Stimulated activated CD8-positive, alpha-beta memory T cell treated with anti-CD3 and anti-CD28 coated beads, Interleukin-15, amount 100 ng/mL, for 1 hour (primary cell): Measurements from ENCODE around the gene TMEM176A.

Experiments
- DNase-seq: peaks from one replicate; pipeline ENCODE4 v3.0.0-alpha.2; 2020; ENCODE audit warnings: low read depth

The TMEM176A gene

DNA sequence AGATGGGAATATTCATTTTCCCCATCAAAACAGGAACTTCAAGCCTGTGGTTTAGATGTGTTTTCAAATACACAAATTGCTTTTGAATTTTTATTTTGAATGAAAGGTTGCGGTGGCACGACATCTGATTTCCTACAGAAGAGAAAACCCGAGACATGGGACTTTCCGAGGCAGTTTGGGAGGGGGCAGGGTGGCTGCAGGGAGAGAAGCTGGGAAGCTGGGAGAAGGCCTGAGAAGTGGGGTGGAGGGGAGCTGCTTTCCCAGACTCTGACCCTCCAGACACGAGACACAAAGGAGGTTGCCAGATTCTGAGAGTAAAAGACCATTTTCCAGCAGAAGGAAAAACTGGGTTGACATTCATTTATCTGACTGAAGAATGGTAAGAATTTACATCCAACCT lies 19.6 kb downstream of the TMEM176A start:
- DNase-seq: no peak

DNA sequence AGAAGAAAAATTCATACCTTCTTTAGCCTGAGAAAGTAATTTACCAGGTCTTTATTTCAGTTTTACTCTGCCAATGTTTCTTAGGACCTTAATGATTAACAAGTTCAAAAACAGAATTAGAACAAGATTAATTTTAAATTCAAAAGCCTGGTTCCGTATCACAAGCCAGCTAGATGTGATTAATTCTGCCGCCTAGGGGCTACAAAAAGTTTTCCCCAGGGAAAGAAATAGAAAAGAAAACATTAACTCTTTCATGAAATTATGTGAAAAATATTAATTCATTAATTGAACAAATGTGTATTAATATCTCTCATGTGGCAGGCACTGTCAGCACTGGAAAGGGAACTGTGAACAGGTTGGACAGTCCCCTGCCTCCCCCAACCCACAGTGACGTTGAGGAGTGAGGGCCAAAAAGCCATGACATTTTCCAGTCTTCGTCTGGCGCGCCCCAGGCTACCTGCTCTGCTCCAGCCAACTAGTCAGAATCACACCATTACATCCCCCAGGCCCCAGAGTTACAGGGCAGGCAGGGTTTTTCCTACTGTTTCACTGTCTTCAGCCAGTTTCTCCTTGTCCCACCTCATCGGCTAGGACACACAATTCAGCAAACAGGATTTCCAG lies 20.1 kb downstream of the TMEM176A start:
- DNase-seq: no peak

DNA sequence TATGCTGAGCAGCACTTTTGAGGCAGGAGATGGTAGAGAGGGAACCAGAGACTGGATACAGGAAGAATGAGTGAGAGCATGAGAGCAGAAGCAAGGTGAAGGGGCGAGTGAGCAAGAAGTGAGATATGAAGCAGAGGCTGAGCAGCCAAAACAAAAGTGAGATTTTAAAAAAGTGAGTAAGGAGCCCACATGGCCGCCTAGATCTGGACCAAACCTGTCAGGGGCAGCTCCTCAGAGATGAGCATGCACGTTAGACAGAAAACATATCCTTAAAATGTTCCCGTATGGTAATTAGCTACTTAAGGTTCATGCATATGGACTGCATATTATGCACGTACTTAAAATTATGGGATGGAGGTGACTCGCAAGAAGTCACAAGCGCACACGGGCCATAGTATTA lies 22.5 kb downstream of the TMEM176A start:
- DNase-seq: no peak

DNA sequence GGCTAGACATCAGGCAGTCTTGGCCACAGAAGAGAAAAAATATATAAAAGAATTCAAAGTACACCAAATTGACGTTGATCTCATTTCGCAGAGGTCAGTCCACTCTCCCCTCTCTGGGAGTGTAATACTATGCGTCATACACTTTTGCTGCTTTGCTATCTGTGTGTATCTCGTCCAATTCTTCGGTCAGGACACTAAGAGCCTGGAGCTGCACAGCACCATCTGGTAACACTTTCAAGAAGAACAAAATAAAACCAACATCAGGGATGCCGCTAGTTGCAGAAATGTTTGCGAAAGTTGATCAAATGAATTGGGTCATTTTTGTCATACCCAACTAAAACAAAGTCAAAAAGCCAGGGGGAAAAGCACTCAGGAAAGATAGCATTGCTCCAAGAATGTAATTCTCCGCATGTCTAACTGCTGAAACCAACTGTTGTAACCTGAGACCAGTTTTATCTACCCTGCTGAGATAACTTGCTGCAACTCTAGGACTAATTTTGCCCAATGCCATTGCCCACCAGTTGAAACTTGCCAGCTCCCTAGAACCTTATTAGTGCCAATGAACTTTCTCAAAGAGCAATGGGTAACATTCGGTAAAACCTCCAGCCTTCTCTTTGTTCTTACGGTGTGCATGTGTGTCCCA lies 23.0 kb downstream of the TMEM176A start:
- DNase-seq: no peak

DNA sequence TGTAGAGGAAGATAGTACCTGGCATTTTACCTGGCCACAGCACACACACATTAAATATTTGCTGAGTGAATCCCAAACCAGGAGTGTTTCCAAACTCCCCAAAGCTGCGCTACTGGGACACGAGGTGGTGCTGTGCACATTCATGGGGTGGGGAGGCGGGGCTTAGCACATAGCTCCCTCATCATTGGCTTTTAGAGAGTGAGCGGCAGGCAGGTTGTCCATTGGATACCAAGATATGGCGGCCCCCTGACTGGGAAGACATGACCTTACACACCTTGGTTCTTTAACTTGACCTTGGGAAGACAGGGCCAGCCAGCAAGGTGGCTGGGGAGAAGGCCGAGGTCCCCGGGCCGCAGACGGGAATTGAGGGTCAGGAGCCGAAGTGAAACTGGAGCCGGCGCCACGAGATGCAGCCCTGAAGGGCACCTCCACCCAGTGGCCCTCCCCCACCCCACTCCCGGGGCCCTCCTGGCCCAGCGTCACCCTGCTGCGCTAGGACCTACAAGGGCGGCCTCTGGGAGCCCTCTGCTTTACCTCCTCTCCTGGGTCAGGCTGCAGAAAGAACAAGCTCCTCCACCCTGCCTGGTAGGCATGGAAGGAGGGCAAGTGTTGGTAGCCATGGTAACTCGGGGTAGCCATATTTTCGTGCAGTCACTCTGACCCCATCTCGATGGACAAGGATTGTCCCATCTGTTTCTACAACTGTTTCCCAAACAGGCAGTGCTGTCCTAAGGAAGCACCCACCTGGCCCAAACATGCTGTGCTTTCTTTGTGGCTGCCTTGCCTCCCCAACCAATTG lies 24.0 kb downstream of the TMEM176A start:
- no peak for DNase-seq

DNA sequence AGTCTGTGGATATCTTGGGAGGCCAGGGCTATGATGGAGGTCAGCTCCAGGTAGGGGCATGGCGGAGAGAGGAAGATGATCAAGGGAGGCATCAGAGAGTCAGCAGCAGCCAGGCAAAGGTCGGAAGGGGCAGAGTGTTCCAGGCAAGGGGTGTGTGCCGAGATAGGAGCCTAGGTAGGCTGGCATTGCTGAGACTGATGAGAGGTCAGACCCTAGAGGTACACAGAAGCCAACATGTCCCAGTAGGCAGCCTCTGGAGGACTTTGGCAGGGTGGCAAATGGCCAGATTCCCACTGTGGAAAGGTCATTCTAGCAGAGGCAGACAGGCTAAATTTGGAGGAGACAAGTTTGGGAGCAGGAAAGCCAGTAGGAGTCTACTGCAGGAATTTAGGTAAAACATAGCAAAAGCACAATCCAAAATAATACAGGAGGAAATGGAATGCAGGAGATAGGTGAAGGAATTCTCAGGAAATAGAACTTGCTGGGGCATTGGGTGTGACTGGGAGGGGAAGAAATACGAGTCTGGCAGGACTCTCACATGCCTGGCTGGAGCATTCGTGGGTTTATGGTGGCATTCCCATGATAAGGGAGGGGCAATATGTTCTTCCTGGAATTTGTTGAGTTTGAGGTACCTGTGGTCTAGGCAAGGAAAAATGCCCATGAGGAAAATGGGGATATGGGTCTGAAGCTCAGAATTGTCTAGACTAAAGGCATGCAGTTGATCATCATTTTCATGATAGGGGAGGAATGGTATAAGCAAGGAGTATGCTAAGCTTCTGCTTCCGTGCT lies 25.7 kb downstream of the TMEM176A start:
- DNase-seq: no peak

DNA sequence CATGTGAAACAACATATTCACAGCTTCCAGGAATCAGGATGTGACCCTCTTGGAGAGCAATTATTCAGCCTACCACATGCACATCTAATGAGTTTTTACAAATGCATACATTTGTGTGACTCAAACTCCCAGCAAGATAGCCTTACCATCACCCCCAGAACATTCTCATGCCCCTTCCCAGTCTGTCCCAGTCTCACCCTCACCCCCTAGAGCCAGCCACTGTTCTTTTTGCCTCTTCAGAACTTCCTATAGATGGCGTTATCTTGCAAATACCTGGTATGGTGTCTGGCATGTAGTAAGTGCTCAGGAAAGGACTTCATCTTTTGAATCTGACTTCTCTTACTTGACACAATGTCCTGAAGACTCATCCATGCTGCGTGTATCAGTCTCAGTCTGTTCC lies 27.8 kb downstream of the TMEM176A start:
- DNase-seq: no peak

DNA sequence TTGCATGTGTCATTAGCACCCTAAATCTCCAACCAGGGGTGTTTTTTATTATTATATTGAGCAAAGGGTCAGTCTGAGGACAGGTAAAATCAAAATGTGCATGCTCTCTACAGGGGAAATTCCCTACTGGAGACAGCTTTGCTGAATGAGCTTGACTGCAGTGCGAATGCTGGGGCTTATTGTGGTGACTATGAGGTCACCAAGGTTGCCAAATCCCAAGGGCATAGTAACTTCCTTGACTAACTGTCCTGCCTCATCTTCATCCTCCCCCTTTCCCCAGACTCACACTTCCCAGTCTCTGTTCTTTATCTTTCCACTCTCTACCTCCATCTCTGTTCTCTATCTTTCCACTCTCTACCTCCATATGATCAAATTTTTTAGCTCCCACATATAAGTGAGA lies 28.9 kb downstream of the TMEM176A start:
- DNase-seq: no peak

DNA sequence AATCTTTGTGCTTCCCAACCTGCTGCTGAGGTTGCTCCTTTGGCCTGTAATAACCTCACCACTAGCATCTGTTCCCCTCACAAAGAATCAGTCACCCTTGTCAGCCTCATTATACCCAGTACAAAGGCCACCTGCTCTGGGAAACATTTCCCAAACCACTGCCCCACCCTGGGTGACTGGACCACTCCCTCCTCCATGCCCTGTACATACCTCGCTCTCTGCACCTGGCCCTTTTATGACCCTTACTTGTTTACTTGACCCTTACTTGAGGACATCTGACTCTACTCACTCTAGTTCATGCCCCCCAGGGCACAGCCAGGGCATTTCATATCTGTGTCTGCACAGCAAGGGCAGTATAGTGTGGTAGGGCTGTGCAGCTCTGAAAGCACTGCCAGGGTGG lies 30.4 kb downstream of the TMEM176A start:
- no peak for DNase-seq

DNA sequence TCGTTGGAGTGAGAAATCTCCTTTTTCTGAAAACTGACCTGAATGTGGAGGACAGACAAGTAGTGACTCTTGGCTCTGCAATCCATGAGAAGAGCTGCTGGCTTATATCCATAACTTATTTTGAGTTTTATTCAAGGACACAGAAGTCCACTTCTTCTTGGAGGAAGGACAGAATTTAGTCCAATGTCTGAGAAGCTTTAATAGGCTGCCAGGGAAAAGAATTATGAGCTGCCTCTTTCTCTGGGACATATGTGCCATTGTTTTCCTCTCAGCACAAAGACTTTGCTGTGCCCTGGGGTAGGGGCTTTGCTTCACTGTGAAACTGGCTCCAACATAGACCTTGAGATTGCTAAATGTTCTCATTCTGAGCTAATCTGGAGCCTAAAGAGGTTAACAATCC lies 31.3 kb downstream of the TMEM176A start:
- no peak for DNase-seq

DNA sequence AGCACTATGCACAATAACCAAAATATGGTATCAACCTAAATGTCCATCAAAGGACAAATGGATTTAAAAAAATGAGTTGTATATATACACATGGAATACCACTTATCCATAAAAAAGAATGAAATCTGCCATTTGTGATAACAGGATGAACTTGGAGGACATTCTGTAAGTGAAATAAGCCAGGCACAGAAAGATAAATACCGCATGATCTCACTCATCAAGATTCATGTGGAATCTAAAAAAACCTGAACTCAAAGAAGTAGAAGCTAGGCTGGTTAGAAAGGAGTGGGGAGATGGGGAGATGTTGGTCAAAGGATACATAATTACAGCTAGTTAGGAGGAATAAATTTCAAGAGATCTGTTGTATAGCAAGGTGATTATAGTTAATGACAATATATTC lies 34.5 kb downstream of the TMEM176A start:
- no peak for DNase-seq

DNA sequence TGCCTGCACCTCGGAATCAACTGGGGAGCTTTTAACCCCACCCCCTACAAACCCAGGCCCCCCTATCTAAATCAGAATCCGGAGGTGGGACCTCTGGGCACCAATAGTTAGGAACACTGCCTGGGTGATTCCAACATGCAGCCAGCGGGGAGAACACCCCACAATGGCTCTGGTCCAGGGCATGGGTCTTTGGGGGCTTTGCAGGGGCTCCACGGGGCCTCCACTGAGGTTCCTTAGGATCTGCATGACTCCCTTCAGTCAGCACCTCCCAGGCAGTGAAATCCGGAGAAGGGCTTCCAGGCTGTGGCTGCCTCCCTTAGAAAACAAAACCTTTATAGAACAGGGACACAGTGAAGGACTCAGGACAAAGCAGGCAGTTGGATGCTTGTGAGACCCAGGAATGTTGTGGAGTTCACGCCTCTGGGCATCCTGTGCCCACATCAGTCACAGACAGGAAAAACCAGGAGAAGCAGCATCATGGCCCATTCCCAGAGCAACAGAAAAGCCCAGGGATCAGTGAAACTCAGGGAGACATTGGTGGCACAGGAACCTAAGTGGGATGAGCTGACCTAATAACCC lies 35.2 kb downstream of the TMEM176A start:
- DNase-seq: no peak

DNA sequence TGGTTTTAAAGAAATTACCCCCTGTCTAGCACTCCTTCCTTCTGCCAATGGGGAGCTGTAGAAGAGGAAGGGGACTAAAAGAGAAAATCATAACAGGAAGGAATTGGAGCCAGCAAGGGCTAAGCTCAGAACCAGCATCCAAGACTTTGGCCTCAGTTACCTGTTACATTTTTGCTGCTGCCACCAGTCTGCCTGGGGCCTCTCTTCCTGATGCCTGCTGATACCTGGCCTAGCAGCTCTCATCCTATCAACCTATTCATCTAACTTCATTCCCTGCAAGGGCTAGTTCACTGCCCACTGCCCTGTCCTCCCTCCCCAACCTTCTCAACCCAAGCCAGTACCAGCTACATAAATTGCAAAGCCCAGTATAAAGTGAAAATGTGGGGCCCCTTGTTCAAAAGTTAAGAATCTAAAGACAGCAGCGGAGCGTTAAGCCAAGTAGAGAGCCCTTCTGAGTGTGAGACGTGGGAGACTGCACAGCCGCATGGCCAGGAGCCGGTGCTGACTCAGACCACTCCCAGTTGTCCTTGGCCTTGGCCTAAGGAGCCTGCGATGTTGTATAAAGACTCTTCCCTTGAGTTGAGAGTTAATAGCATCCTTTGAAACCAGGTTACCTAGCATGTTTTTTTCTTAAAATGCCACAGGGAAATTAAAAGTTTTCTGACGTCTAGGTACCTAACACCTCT lies 38.5 kb downstream of the TMEM176A start:
- no peak for DNase-seq

DNA sequence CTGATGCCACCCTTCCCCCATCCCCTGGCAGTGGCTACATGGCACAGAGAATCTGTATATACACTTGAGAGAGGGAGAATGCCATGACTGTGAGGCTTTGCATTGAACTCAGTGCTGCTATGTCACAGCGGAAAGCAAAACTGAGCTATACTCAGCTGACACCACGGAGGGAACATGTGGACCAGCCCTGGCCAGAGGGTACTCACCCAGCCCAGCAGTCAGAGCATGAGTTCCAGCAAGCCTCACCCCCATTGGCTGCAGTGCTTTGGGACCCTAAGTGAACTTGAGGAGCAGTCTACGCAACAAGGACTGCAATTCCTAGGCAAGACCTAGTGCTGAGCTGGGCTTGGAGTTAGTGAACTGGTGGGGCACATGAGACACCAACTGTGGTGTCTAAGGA lies 41.4 kb downstream of the TMEM176A start:
- DNase-seq: no peak

DNA sequence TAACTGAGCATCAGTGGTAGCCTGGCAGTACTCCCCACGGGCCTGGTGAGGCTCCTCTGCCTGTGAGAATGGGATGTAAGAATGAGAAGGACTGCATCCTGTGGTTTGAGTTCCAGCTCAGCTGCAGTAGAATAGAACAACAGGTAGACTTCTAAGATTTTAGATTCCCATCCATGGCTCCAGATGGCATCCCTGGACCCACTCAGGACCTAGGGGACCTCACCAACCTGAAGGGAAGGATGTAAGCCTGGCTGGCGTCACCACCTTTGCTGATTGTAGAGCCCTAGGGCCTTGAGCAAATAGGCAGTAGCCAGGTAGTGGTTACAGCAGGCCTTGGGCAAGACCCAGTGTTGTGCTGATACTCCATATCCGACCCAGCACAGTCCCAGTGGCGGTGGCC lies 42.1 kb downstream of the TMEM176A start:
- DNase-seq: no peak

DNA sequence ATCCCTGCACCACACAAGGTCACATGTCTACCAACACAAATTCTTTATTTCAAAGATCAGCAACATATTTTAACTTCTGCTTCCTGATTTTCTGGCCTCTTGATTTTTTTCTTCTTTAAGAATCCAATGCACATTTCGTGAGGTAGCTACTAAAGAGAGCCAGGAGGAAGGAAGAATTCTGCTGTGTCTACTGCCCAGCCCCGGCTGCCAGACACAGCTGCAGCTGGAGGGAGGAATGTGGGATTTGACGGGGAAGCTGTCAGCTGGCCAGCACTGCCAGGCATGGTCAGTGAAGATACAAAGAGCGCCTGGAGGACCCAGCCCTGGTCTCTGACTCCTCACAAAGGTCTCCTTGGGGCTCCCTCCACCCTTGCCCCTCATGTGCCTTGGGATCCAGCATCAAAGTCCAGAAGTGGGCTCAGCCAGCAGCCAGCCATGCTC lies 44.9 kb downstream of the TMEM176A start:
- no peak for DNase-seq

DNA sequence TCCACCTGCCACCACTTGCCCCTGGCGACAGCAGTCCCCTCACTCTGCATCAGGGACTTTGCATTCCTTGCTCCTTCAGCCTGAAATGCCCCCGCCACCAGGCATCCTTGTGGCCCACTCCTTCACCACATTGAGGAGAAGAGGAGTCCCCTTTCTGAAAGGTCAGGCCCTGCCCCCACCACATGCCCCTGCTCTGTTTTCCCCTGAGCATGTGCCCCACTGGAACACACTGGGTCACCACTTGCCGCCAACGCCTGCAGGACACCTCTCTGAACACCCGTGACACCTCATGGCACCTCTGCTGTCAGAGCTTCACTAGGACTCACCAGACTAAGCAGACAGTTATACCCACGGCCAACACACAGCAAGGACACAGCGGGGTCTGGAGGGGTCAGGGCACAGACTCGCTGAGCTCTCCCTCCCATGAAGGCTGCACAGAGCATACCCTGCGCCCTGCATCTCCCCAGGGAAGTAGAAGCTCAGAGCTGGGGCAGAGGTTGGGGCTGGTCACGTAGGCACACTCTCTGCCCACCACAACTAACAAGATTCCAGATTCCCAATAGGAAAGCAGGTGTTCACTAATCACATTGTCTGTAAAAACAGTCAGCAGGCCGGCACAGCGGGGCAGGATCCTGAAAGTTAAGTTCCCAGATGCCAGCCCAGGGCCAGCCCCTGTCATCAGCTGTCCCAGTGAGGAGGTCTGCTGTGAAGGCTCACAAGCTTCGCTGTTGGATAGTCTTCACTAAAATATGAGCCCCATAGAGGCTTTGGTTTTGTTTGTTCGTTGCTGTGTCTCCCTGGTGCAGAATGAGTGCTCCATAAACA lies 45.9 kb downstream of the TMEM176A start:
- DNase-seq: no peak

DNA sequence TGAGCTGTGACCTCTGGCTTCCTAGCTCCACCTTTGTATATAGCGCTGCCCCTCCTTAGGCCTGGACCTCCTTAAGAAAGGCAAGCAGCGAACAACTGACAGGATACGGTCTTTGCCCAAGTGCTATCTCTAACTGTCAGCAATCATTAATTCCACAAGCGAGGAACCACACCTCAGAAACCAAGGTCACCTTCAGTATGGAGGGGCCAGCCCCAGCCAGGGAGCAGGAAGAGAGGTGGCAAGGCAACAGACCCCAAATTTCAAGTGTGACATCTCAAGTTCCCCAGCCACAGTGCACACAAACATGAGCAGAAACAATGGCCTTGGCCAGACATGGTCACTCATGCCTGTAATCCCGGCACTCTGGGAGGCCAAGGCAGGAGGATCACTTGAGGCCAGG lies 47.0 kb downstream of the TMEM176A start:
- DNase-seq: no peak

DNA sequence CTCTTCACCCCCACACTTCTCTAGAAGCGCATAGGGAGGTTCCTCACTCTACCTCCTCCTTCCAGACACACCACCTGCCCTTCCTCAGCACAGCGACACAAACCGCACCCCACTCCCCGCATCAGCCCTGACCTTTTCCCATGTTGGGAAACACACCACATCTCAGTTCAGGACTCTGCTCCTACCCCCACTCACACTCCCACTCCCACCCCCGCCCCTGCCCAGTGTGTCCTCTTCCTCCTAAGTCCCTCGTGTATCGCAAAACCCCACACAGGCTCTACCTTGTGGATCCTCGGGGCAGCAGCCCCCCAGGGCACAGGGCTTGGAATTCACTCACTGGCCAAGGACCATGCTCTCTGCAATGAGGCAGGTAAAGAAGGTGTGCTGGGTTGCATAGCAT lies 47.5 kb downstream of the TMEM176A start:
- no peak for DNase-seq

DNA sequence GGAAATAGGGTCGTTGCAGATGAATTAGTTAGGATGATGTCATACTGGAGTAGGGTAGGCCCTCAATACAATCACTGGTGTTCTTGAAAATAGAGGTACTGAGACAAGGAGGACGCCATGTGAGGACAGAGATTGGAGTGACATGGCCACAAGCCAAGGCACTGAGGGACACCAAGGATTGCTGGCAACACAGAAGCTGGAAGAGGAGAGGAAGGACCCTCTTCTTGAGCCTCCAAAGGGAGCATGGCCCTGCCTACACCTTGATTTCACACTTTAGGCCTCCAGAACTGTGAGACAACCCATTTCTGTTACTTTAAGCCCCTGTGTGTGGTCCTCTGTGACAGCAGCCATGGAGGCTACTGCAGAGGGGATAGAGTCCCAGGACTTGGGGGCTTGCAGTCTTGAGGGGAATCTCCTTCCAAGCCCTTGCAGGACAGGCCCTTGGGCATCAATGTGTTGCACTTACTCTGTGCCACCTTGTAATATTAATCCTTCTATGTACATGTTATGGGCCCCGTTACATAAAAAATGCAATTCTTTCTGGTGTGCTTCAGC lies 48.1 kb downstream of the TMEM176A start:
- no peak for DNase-seq
